Mesenchymal stem cell (in vitro differentiated cells and primary cell): ENCODE data around the gene CEACAM18.

Experiments
- DNase-seq: peaks from one replicate; pipeline ENCODE4 v3.0.0-alpha.2; 2013
- H2AFZ ChIP-seq: one replicate; pipeline ENCODE4 v1.6.1; 2013; ENCODE audit warnings: low read depth, mild to moderate bottlenecking, control low read depth, inconsistent platforms, low read length, moderate library complexity
- H2AK5ac ChIP-seq: 2 replicates; pipeline ENCODE4 v1.6.1; 2013; ENCODE audit warnings: low read length, moderate library complexity, mild to moderate bottlenecking, inconsistent platforms; ENCODE audit not compliant: severe bottlenecking
- H2BK120ac ChIP-seq: one replicate; pipeline ENCODE4 v1.6.1; 2013; ENCODE audit warnings: low read depth, mild to moderate bottlenecking, inconsistent platforms, low read length, moderate library complexity
- H2BK12ac ChIP-seq, 2 experiments: one replicate each; pipeline ENCODE4 v1.6.1; 2013; ENCODE audit warnings: inconsistent platforms in 2 of 2, low read length in 2 of 2, mild to moderate bottlenecking in 2 of 2, moderate library complexity in 2 of 2, control low read depth in 1 of 2
- H2BK15ac ChIP-seq: one replicate; pipeline ENCODE4 v1.6.1; 2013; ENCODE audit warnings: mild to moderate bottlenecking, low read depth, inconsistent platforms; ENCODE audit not compliant: poor library complexity, severe bottlenecking
- H2BK5ac ChIP-seq: 2 replicates; pipeline ENCODE4 v1.6.1; 2013; ENCODE audit warnings: low read depth, mild to moderate bottlenecking, low read length, control low read depth, inconsistent platforms; ENCODE audit not compliant: poor library complexity, severe bottlenecking
- H3K14ac ChIP-seq, 2 experiments: one replicate each; pipeline ENCODE4 v1.6.1; 2013; ENCODE audit warnings: inconsistent platforms in 2 of 2, low read length in 2 of 2, control low read depth in 1 of 2, mild to moderate bottlenecking in 1 of 2, moderate library complexity in 1 of 2
- H3K18ac ChIP-seq, 2 experiments: one replicate each; pipeline ENCODE4 v1.6.1; 2013; ENCODE audit warnings: inconsistent platforms in 2 of 2, low read length in 2 of 2, control low read depth in 1 of 2, low read depth in 1 of 2, mild to moderate bottlenecking in 1 of 2
- H3K23ac ChIP-seq, 2 experiments: one replicate each; pipeline ENCODE4 v1.6.1; 2013; ENCODE audit warnings: inconsistent platforms in 2 of 2, low read length in 2 of 2, mild to moderate bottlenecking in 2 of 2, moderate library complexity in 2 of 2, control low read depth in 1 of 2
- H3K27ac ChIP-seq: 2 replicates; pipeline ENCODE4 v1.5.1; 2013; ENCODE audit warnings: mild to moderate bottlenecking, moderate library complexity, low read length, control low read depth, inconsistent platforms; ENCODE audit not compliant: poor library complexity, severe bottlenecking
- H3K27me3 ChIP-seq, 2 experiments: 2 replicates each; pipeline versions ENCODE4 v1.6.1 to v1.7.0; 2013; ENCODE audit warnings: low read length in 2 of 2, mild to moderate bottlenecking in 2 of 2, moderate library complexity in 2 of 2, control low read depth in 1 of 2, inconsistent platforms in 1 of 2; ENCODE audit not compliant: control insufficient read depth in 1 of 2, insufficient read depth in 1 of 2
- H3K36me3 ChIP-seq, 2 experiments: 2 replicates each; pipeline versions ENCODE4 v1.6.1 to v1.7.0; 2013; ENCODE audit warnings: low read length in 2 of 2, control low read depth in 1 of 2, inconsistent platforms in 1 of 2, low read depth in 1 of 2, mild to moderate bottlenecking in 1 of 2; ENCODE audit not compliant: insufficient read depth in 2 of 2, control insufficient read depth in 1 of 2
- H3K4ac ChIP-seq, 2 experiments: one replicate each; pipeline ENCODE4 v1.6.1; 2013; ENCODE audit warnings: inconsistent platforms in 2 of 2, low read length in 2 of 2, mild to moderate bottlenecking in 2 of 2, moderate library complexity in 2 of 2, control low read depth in 1 of 2, low read depth in 1 of 2
- H3K4me1 ChIP-seq: 2 replicates; pipeline ENCODE4 v1.6.1; 2013; ENCODE audit warnings: low read depth, low read length, control low read depth; ENCODE audit not compliant: control insufficient read depth, insufficient read depth
- H3K4me2 ChIP-seq: 2 replicates; pipeline ENCODE4 v1.6.1; 2013; ENCODE audit warnings: low read length, mild to moderate bottlenecking, inconsistent platforms; ENCODE audit not compliant: poor library complexity, severe bottlenecking
- H3K4me3 ChIP-seq, 2 experiments: 2 replicates each; pipeline versions ENCODE4 v1.5.1 to v1.7.0; 2013; ENCODE audit warnings: low read length in 2 of 2, mild to moderate bottlenecking in 2 of 2, control low read depth in 1 of 2, low read depth in 1 of 2; ENCODE audit not compliant: insufficient read depth in 1 of 2
- H3K79me1 ChIP-seq: replicated peaks from 2 replicates; pipeline ENCODE4 v1.6.1; 2013; ENCODE audit warnings: mild to moderate bottlenecking, control low read depth, low read length, inconsistent platforms; ENCODE audit not compliant: poor library complexity, severe bottlenecking
- H3K9ac ChIP-seq: 2 replicates; pipeline ENCODE4 v1.7.0; 2013; ENCODE audit warnings: mild to moderate bottlenecking, low read length, moderate library complexity
- H3K9me3 ChIP-seq: 2 replicates; pipeline ENCODE4 v1.7.0; 2013; ENCODE audit warnings: mild to moderate bottlenecking, low read length; ENCODE audit not compliant: control insufficient read depth
- H4K8ac ChIP-seq: one replicate; pipeline ENCODE4 v1.6.1; 2013; ENCODE audit warnings: inconsistent platforms, mild to moderate bottlenecking, low read length, moderate library complexity
- H4K91ac ChIP-seq: one replicate; pipeline ENCODE4 v1.6.1; 2013; ENCODE audit warnings: mild to moderate bottlenecking, low read length, inconsistent platforms
- WGBS: methylation state at CpG from one replicate; pipeline ENCODE4 v1.1.7; 2013; ENCODE audit warnings: mixed read lengths; 5-methylcytosine and 5-hydroxymethylcytosine counted together

Gene CEACAM18

DNA sequence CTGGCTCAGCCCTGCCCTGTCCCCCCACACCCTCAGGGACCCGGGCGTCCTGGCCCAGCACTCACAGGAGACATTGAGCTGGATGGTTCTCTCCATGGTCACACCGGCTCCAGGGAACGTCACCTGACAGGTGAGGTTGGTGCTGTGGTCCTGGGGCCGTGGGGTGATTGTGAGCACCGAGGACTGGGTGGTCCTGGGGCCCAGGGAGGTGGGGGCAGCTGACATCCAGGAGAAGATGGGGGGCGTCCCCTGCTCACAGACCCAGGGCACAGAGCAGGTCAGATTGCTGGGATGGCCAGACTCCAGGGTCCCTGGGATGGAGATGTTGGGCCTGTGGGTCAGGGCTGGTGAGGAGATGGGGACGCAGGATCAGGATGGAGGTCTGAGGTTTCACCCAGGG is 52.3 kb downstream of the CEACAM18 start:
- H3K4me3 ChIP-seq: peak overlapping the region in 1 of 2 experiments; percentile 29
- H3K9ac ChIP-seq: no peak overlapping the region
- H2AFZ ChIP-seq: no peak overlapping the region
- no peak overlapping the region for H3K14ac ChIP-seq
- H2BK5ac ChIP-seq: no peak overlapping the region
- no peak overlapping the region for H3K4ac ChIP-seq
- H4K8ac ChIP-seq: no peak overlapping the region
- no peak overlapping the region for H2BK12ac ChIP-seq
- H3K79me1 ChIP-seq: no peaks in the 10 kb centered on the region
- DNase-seq: no peak
- H3K23ac ChIP-seq: no peak overlapping the region
- no peak overlapping the region for H3K27ac ChIP-seq
- peaks cover 0 to 25% of the 10 kb centered on the region in 2 experiments for H3K27me3 ChIP-seq
- H3K36me3 ChIP-seq: no peaks in the 10 kb centered on the region
- WGBS: 65% methylated on average over 7 of the region's 8 CpGs
- H2BK15ac ChIP-seq: no peak overlapping the region
- H4K91ac ChIP-seq: no peak overlapping the region
- H3K4me2 ChIP-seq: no peak overlapping the region
- no peak overlapping the region for H2AK5ac ChIP-seq
- no peaks in the 10 kb centered on the region for H3K4me1 ChIP-seq
- no peak overlapping the region for H2BK120ac ChIP-seq
- no peak overlapping the region for H3K18ac ChIP-seq
- H3K9me3 ChIP-seq: no peaks in the 10 kb centered on the region

DNA sequence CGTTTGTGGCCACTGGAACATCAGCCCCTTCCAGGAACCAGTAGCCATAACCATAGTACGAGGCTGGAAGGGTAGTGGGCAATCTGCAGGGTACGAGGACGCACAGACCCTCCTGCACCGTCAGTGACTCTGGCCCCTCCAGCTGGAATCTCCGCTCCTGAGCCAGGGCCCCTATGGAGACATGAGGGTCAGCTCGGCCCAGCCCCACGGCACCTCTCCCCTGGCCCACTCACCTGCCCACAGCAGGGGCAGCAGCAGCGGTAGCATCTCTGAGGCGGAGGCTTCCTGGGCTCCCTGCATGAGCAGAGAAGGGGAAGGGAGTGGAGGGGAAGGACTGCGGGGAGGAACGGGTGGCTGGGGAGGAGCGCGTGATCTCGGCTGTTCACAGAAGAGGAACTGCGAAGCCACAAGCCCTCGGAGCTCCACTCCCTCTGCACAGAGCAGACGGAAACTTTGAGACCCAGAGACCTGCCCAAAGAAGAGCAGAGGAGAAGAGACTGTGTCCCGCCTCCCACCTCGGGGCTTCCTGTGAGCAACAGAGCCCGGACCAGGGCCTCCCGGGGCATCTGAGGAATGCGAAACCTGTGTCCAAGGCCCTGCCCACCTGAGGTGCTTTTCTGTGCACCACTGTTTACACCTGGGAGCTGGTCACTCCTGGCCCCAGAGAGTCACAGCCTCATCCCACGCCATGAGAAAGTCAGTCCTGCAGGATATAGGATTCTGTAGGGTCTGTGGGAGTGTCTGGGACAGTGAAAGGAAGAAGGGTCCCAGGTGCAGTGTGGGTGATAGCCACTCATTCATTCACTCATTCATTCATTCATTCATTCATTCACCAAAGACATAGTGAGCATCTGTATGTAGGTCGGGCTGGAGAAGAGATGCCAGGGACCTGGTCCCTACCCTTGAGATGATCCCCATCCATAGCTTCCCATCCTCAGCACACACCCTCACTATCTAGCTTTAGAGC is 53.3 kb downstream of the CEACAM18 start, which contains the start of gene SIGLEC6:
SIGLEC6 (minus strand) TSS at position 322 of the 967 bp plus-strand sequence; CDS start at position 300, 22 bp downstream.
- H3K4me2 ChIP-seq: no peak within 1 kb of the TSS
- no peak within 1 kb of the TSS for H3K14ac ChIP-seq
- peak within 1 kb of the TSS in 1 of 2 experiments; percentile 29 for H3K4me3 ChIP-seq
- H3K9ac ChIP-seq: no peak within 1 kb of the TSS
- H4K91ac ChIP-seq: no peak within 1 kb of the TSS
- no peak within 1 kb of the TSS for H3K18ac ChIP-seq
- no peak within 1 kb of the TSS for H3K27ac ChIP-seq
- no peak within 1 kb of the TSS for H2BK5ac ChIP-seq
- H3K27me3 ChIP-seq: peaks cover 0 to 25% of the 10 kb centered on the region in 2 experiments
- no peaks in the 10 kb centered on the region for H3K4me1 ChIP-seq
- no peak within 1 kb of the TSS for H4K8ac ChIP-seq
- no peaks in the 10 kb centered on the region for H3K79me1 ChIP-seq
- H2BK15ac ChIP-seq: no peak within 1 kb of the TSS
- no peak within 1 kb of the TSS for H3K23ac ChIP-seq
- H3K36me3 ChIP-seq: no peaks in the 10 kb centered on the region
- H2BK12ac ChIP-seq: no peak within 1 kb of the TSS
- no peak for DNase-seq
- H2AK5ac ChIP-seq: no peak within 1 kb of the TSS
- no peak within 1 kb of the TSS for H2BK120ac ChIP-seq
- no peak within 1 kb of the TSS for H3K4ac ChIP-seq
- H2AFZ ChIP-seq: no peak within 1 kb of the TSS
- 79% methylated on average over 21 of the region's 25 CpGs for WGBS
- no peaks in the 10 kb centered on the region for H3K9me3 ChIP-seq

DNA sequence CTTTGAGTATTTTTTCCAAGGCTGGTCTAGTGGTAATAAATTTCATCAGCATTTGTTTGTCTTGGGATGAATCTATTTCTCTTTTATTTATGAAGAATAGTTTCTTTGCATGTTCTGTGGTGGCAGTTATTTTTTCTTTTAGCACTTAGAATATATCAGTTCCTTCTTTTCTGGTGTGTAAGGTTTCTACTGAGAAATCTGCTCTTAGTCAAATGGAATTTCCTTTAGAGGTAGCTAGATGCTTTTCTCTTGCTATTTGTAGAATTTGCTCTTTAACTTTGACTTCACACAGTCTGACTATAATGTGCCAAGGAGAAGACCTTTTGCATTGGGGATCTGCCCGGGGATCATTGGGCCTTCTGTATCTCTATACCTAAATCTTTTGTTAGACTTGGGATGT is 57.2 kb downstream of the CEACAM18 start:
- Histone ChIP-seq H2BK12ac (no peak overlapping the region), H2BK15ac (no peak overlapping the region), H4K91ac (no peak overlapping the region), H3K9ac (no peak overlapping the region), H2AFZ (no peak overlapping the region), H2BK5ac (no peak overlapping the region), H3K14ac (no peak overlapping the region), H3K4me1 (no peaks in the 10 kb centered on the region), H3K4me2 (no peak overlapping the region), H2AK5ac (no peak overlapping the region), H3K23ac (no peak overlapping the region), H2BK120ac (no peak overlapping the region), H3K27ac (no peak overlapping the region), H3K18ac (no peak overlapping the region), H3K4ac (no peak overlapping the region), H3K27me3 (peaks cover 0 to 36% of the 10 kb centered on the region in 2 experiments), H3K9me3 (no peaks in the 10 kb centered on the region), H3K4me3 (no peak overlapping the region), H4K8ac (no peak overlapping the region), H3K36me3 (no peaks in the 10 kb centered on the region), H3K79me1 (no peaks in the 10 kb centered on the region)
- no peak for DNase-seq
- no CpG with 5 or more reads among the region's 1 CpG for WGBS

DNA sequence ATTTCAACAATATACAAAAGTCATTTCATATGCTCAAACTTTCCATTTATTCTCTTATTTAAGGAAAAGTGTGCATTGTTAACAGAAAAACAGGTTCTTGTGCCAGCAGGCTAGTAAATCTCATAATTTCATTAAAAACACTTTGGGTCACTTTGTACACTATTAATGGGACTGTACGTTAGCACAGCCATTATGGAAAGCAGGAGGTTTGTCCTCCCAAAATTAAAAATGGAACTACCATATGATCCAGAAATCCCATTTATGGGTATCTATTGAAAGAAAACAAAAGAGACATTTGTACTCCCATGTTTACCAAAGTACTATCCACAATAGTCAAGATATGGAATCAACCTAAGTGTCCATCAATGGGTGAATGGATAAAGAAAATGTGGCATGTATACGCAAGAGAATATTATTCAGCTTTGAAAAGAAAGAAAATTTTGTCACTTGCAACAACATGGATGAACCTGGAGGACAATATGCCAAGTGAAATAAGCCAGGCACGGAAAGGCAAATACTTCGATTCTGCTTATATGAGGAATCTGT is 61.6 kb downstream of the CEACAM18 start:
- Histone ChIP-seq H4K8ac (no peak overlapping the region), H3K27me3 (peaks cover 0 to 37% of the 10 kb centered on the region in 2 experiments), H2BK120ac (no peak overlapping the region), H3K79me1 (no peaks in the 10 kb centered on the region), H2BK12ac (no peak overlapping the region), H4K91ac (no peak overlapping the region), H3K4me1 (no peaks in the 10 kb centered on the region), H2AFZ (no peak overlapping the region), H3K4ac (no peak overlapping the region), H3K14ac (no peak overlapping the region), H3K36me3 (no peaks in the 10 kb centered on the region), H2AK5ac (no peak overlapping the region), H3K9ac (no peak overlapping the region), H3K27ac (no peak overlapping the region), H3K4me2 (no peak overlapping the region), H3K18ac (no peak overlapping the region), H3K4me3 (no peak overlapping the region), H3K23ac (no peak overlapping the region), H3K9me3 (no peaks in the 10 kb centered on the region), H2BK5ac (no peak overlapping the region), H2BK15ac (no peak overlapping the region)
- no peak for DNase-seq
- 76% methylated on average over 4 of the region's 4 CpGs for WGBS
